Measurements from ENCODE around the gene PKD1. TPM values are rescaled to one million over a fixed set of nuclear protein-coding genes. Genes with fewer than 3 reads are reported as not detected.

The PKD1 gene
- total RNA-seq, 1 experiment from 2014 or later: 58.9 TPM

DNA sequence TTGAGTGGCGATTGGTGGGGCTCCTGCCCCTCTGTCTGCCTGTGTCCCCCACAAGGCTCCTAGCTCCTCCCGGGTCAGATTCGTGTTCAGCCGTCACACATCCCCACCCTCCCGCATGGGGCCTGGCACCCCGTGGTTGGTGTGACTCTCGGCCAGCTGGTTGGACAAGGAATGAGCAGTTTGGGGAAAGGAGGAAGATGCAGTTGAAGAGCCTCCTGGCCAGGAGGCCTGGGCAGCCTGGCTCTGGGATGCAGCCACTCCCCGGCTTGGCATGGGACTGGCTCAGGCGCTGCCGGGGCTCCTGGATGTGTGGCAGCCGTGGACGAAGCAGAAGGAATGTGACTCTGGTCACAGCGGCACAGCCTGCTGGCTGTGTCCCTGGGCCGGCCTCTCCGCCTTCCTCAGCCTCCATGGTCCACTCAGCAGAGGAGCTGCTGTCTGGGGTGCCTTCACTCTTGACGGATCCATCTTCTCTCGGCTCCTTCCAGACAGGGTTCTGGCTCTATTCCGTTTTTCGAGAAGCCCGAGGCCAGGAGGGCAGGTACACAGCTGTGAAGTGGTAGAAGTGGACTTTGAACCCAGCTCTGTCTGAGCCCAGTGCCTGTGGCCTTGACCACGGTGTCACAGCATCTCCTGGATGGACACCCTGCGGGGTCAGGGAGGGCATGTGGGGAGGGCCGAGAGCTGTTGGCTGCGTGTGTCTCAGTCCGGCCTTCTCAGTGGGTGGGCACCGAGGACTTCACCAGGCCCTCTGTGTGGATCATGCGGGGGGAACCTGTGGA lies 22.0 kb upstream of the PKD1 start:
- Histone ChIP-seq H3K4me2 (ENCODE audit: low read length) (peak overlapping the region; percentile 87), H3K27me3 (ENCODE audit: low read length) (no peaks in the 10 kb centered on the region), H3K9ac (ENCODE audit: low read length) (no peak overlapping the region), H3K36me3 (ENCODE audit: low read depth, low read length) (peaks cover 21% of the 10 kb centered on the region), H3K4me3 (ENCODE audit: low read length) (peak overlapping the region; percentile 79; the same call in 1 of the 2 replicates), H3K27ac (ENCODE audit: low read length) (no peak overlapping the region), H3K79me2 (ENCODE audit: low read length) (peaks cover 83% of the 10 kb centered on the region), H3K9me3 (ENCODE audit: low read length) (no peaks in the 10 kb centered on the region), H4K20me1 (ENCODE audit: low read length) (peaks cover 23% of the 10 kb centered on the region), H2AFZ (ENCODE audit: low read length) (no peak overlapping the region), H3K9me2 (replicated peaks; ENCODE audit: low read length) (no peaks in the 10 kb centered on the region), H3F3A (ENCODE audit: low read length, unreplicated experiment) (peaks cover 5% of the 10 kb centered on the region), H3K4me1 (ENCODE audit: insufficient read depth, low read length) (peaks cover 29% of the 10 kb centered on the region)
- TF ChIP-seq, protein P1, sequence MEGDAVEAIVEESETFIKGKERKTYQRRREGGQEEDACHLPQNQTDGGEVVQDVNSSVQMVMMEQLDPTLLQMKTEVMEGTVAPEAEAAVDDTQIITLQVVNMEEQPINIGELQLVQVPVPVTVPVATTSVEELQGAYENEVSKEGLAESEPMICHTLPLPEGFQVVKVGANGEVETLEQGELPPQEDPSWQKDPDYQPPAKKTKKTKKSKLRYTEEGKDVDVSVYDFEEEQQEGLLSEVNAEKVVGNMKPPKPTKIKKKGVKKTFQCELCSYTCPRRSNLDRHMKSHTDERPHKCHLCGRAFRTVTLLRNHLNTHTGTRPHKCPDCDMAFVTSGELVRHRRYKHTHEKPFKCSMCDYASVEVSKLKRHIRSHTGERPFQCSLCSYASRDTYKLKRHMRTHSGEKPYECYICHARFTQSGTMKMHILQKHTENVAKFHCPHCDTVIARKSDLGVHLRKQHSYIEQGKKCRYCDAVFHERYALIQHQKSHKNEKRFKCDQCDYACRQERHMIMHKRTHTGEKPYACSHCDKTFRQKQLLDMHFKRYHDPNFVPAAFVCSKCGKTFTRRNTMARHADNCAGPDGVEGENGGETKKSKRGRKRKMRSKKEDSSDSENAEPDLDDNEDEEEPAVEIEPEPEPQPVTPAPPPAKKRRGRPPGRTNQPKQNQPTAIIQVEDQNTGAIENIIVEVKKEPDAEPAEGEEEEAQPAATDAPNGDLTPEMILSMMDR (conservative IDR thresholded peaks at IDR 0.05; ENCODE audit: low read depth, low read length): no peak
- TF ChIP-seq EZH2 (IDR thresholded peaks at IDR 0.05; ENCODE audit: low read length, unreplicated experiment) (no peak), EZH2phosphoT487 (IDR thresholded peaks at IDR 0.05; ENCODE audit: borderline replicate concordance, low read length) (no peak)
- intact Hi-C loops (cut with micrococcal nuclease): no loop called here
- CTCF ChIA-PET: no interaction called here
- ATAC-seq (no peak), DNase-seq (no peak)
- POLR2A ChIA-PET (ENCODE audit: unreplicated experiment): no interaction called here
- BruUV-seq (replicated peaks): no TSS peak

DNA sequence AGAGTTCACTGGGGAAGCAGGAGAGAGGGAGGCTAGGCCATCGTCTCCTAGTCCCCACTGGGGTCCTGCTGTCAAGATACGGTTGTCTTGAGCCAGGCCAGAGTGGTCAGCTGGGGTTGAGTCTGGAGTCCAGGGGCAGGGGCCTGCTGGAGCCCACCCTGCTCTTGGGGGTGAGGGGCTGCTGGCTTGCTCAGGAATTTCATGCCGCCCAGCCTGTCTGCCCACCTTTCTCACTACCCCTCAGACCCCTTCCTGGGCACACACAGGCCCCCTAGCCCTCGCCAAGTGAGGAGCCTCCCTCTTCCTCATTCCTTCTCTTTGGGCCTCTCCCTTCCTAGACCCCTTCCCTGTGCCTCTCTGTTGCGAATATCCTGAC lies 21.1 kb upstream of the PKD1 start:
- DNase-seq: no peak
- intact Hi-C loops (cut with micrococcal nuclease): no loop called here
- TF ChIP-seq EZH2phosphoT487 (IDR thresholded peaks at IDR 0.05; ENCODE audit: borderline replicate concordance, low read length) (no peak), EZH2 (IDR thresholded peaks at IDR 0.05; ENCODE audit: low read length, unreplicated experiment) (no peak)
- Histone ChIP-seq H3K36me3 (ENCODE audit: low read depth, low read length) (peaks cover 21% of the 10 kb centered on the region), H3K4me1 (ENCODE audit: insufficient read depth, low read length) (peaks cover 29% of the 10 kb centered on the region), H3K27me3 (ENCODE audit: low read length) (no peaks in the 10 kb centered on the region), H3K9ac (ENCODE audit: low read length) (peak overlapping the region; percentile 75; the same call in 1 of the 2 replicates), H3K4me2 (ENCODE audit: low read length) (peak overlapping the region; percentile 87), H3F3A (ENCODE audit: low read length, unreplicated experiment) (peaks cover 7% of the 10 kb centered on the region), H3K4me3 (ENCODE audit: low read length) (peak overlapping the region; percentile 79), H3K9me2 (replicated peaks; ENCODE audit: low read length) (no peaks in the 10 kb centered on the region), H4K20me1 (ENCODE audit: low read length) (peaks cover 32% of the 10 kb centered on the region), H2AFZ (ENCODE audit: low read length) (no peak overlapping the region), H3K9me3 (ENCODE audit: low read length) (no peaks in the 10 kb centered on the region), H3K27ac (ENCODE audit: low read length) (no peak overlapping the region), H3K79me2 (ENCODE audit: low read length) (peaks cover 83% of the 10 kb centered on the region)
- no peak for ATAC-seq
- no TSS peak for BruUV-seq (replicated peaks)
- CTCF ChIA-PET: no interaction called here
- POLR2A ChIA-PET (ENCODE audit: unreplicated experiment): no interaction called here

DNA sequence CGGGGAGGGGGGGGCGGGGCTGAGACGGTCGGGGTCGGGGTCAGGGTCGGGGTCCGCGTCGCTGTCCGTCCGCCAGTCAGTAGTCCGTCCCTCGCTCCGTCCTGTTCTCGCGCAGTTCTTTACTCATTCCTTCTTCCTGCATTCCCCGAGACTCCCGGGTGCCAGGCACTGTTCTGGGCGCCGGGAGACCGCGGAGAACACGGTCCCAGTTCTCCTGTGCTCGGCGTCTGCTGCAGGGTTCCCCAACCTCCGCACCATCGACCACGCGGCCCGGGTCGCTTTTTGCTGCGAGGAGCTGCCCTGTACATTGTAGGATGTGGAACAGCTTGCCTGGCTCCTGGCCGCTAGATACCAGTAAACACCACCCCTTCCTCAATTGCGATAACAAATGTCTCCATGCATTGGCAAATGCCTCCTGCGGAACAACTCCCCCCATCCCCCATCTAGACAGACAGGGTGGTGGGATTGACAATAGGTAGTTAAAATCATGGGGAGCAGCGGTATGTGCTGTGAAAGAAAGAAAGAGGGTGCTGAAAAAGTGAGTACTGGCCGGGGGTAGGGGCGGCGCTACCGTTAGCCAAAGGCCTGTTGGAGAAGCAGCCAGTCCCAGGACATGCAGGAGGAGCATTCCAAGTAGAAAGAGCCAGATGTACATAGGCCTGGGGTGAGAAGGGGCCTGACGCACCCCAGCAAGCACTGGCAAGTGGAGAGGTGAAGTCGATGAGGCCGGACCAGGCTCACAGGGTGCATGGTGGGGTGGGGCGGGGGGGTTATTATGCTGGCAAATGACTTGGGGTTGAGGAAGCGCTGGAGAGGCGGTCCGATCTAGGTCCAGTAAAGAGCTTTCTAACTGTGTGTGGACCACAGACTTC lies 20.5 kb upstream of the PKD1 start:
- TF ChIP-seq, protein P1 (conservative IDR thresholded peaks at IDR 0.05; ENCODE audit: low read depth, low read length): no peak
- no peak for TF ChIP-seq EZH2 (IDR thresholded peaks at IDR 0.05; ENCODE audit: low read length, unreplicated experiment)
- no peak for TF ChIP-seq EZH2phosphoT487 (IDR thresholded peaks at IDR 0.05; ENCODE audit: borderline replicate concordance, low read length)
- no peaks in the 10 kb centered on the region for H3K9me3 ChIP-seq (ENCODE audit: low read length)
- H3K9ac ChIP-seq (ENCODE audit: low read length): peak overlapping the region; percentile 75
- ATAC-seq (no peak), DNase-seq (peak; percentile 25)
- TSS peak; percentile 75 for BruUV-seq (replicated peaks)
- peaks cover 30% of the 10 kb centered on the region for H3K4me1 ChIP-seq (ENCODE audit: insufficient read depth, low read length)
- no peak overlapping the region for H3K27ac ChIP-seq (ENCODE audit: low read length)
- peaks cover 13% of the 10 kb centered on the region for H3F3A ChIP-seq (ENCODE audit: low read length, unreplicated experiment)
- intact Hi-C loops (cut with micrococcal nuclease): loop anchor here (2.0 kb wide), 1 partner anchor 59 kb away; the partner anchor contains the start of gene PGP
- peak overlapping the region; percentile 87 for H3K4me2 ChIP-seq (ENCODE audit: low read length)
- peaks cover 77% of the 10 kb centered on the region for H3K79me2 ChIP-seq (ENCODE audit: low read length)
- H4K20me1 ChIP-seq (ENCODE audit: low read length): peaks cover 37% of the 10 kb centered on the region
- ChIA-PET CTCF (no interaction called here), POLR2A (ENCODE audit: unreplicated experiment) (interaction anchor here (0.6 to 0.9 kb wide), 4 partner anchors 70 to 1786 kb away, joined by 3 to 11 read pairs (median 6); no protein-coding TSS in a partner anchor)
- H3K9me2 ChIP-seq (replicated peaks; ENCODE audit: low read length): no peaks in the 10 kb centered on the region
- H2AFZ ChIP-seq (ENCODE audit: low read length): no peak overlapping the region
- H3K4me3 ChIP-seq (ENCODE audit: low read length): peak overlapping the region; percentile 79
- H3K27me3 ChIP-seq (ENCODE audit: low read length): no peaks in the 10 kb centered on the region
- peaks cover 21% of the 10 kb centered on the region for H3K36me3 ChIP-seq (ENCODE audit: low read depth, low read length)
